ENCODE measurements around the gene KIF26B.

GRCh38 chr1:245500546-245500945 is 345.8 kb downstream of the KIF26B start:
- no peak for TF ChIP-seq POLR2A (IDR thresholded peaks at IDR 0.05; ENCODE audit: extremely low read depth, insufficient read length)
- TF ChIP-seq, protein P1, sequence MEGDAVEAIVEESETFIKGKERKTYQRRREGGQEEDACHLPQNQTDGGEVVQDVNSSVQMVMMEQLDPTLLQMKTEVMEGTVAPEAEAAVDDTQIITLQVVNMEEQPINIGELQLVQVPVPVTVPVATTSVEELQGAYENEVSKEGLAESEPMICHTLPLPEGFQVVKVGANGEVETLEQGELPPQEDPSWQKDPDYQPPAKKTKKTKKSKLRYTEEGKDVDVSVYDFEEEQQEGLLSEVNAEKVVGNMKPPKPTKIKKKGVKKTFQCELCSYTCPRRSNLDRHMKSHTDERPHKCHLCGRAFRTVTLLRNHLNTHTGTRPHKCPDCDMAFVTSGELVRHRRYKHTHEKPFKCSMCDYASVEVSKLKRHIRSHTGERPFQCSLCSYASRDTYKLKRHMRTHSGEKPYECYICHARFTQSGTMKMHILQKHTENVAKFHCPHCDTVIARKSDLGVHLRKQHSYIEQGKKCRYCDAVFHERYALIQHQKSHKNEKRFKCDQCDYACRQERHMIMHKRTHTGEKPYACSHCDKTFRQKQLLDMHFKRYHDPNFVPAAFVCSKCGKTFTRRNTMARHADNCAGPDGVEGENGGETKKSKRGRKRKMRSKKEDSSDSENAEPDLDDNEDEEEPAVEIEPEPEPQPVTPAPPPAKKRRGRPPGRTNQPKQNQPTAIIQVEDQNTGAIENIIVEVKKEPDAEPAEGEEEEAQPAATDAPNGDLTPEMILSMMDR (IDR thresholded peaks at IDR 0.05; ENCODE audit: low read depth, low read length): no peak

Data from NB4 (cell line).